A549 (cell line): ENCODE data around the gene ADARB1. TPM values are rescaled to one million over a fixed set of nuclear protein-coding genes. Genes with fewer than 3 reads are reported as not detected.

Source experiments
- ATAC-seq, 2 experiments: fragments of 200-7000 bp in 1 of 2; fragments of >200 bp in 1 of 2; cut with Nextera tagmentation in 1 of 2; cut with Tn5 transposase in 1 of 2; 3 replicates each; pipeline versions ENCODE4 v1.8.0 to v1.9.1; 2018 to 2020; ENCODE audit warnings: mild to moderate bottlenecking in 1 of 2, moderate library complexity in 1 of 2
- CTCF ChIA-PET: fragments of 300-600 bp; sonication (Branson Sonifier 250); formaldehyde crosslinking; extraction: SDS; loops from one replicate; lab custom pipeline; 2021; ENCODE audit warnings: antibody characterized with exemption, inconsistent platforms; lab: Yijun Ruan, JAX
- POLR2A ChIA-PET: fragments of 350-600 bp; formaldehyde crosslinking; extraction: SDS; loops from one replicate; lab custom pipeline; 2021; ENCODE audit warnings: antibody characterized with exemption, inconsistent platforms; lab: Yijun Ruan, JAX
- DNase-seq, 2 experiments: peaks; one replicate each; pipeline versions ENCODE4 v3.0.0 to v3.0.0-alpha.2; 2011 to 2016; ENCODE audit warnings: low read depth in 1 of 2, low spot score in 1 of 2
- FAIRE-seq: peaks from 2 replicates; lab custom pipeline; 2011; peaks lifted over from hg19 to GRCh38; lab: Jason Lieb, UNC
- H3K27ac ChIP-seq, 2 experiments: fragments of >200 bp; sonication (Bioruptor Twin); formaldehyde crosslinking; 3 replicates each; pipeline ENCODE4 v1.5.1; 2016 to 2017
- H3K4me1 ChIP-seq: fragments of >200 bp; sonication (Bioruptor Twin); formaldehyde crosslinking; 3 replicates; pipeline ENCODE4 v1.6.1; 2016
- H3K4me2 ChIP-seq: fragments of >200 bp; sonication (Bioruptor Twin); formaldehyde crosslinking; 3 replicates; pipeline ENCODE4 v1.6.1; 2016
- H3K4me3 ChIP-seq: fragments of >200 bp; sonication (Bioruptor Twin); formaldehyde crosslinking; 3 replicates; pipeline ENCODE4 v1.5.1; 2016
- H3K9me3 ChIP-seq: fragments of >200 bp; sonication (Bioruptor Twin); formaldehyde crosslinking; 3 replicates; pipeline ENCODE4 v1.6.1; 2016
- CBX8 ChIP-seq: fragments of 200-600 bp; sonication (generic); IDR thresholded peaks from 2 replicates; pipeline ENCODE4 v1.6.1; 2016
- CEBPB ChIP-seq, 2 experiments: fragments of >200 bp in 1 of 2; sonication (Bioruptor Twin) in 1 of 2; formaldehyde crosslinking in 1 of 2; IDR thresholded peaks; 2 replicates each; pipeline ENCODE4 v1.6.1; 2012 to 2016
- E2F6 ChIP-seq: IDR thresholded peaks from 2 replicates; pipeline ENCODE4 v1.6.1; 2012; ENCODE audit warnings: low read depth, borderline replicate concordance
- EHF ChIP-seq: fragments of 250-450 bp; sonication (Bioruptor Pico); IDR thresholded peaks from 2 replicates; pipeline ENCODE4 v1.5.0; 2020; ENCODE audit warnings: mild to moderate bottlenecking
- ELK1 ChIP-seq: fragments of 150-350 bp; IDR thresholded peaks from 2 replicates; pipeline ENCODE4 v1.6.1; 2014; ENCODE audit warnings: low read depth, mild to moderate bottlenecking, low read length
- ESRRA ChIP-seq: fragments of 150-350 bp; IDR thresholded peaks from 2 replicates; pipeline ENCODE4 v1.6.1; 2014; ENCODE audit warnings: mild to moderate bottlenecking, low read length, borderline replicate concordance
- FOXS1 ChIP-seq: fragments of 250-450 bp; sonication (Bioruptor Pico); IDR thresholded peaks from 2 replicates; pipeline ENCODE4 v1.5.0; 2020; ENCODE audit warnings: mild to moderate bottlenecking, moderate library complexity
- GATA3 ChIP-seq: IDR thresholded peaks from 2 replicates; pipeline ENCODE4 v1.6.1; 2012; ENCODE audit warnings: borderline replicate concordance
- HEYL ChIP-seq: fragments of 250-450 bp; sonication (Bioruptor Pico); IDR thresholded peaks from 2 replicates; pipeline ENCODE4 v1.8.0; 2021; ENCODE audit warnings: mild to moderate bottlenecking, moderate library complexity
- HMGXB4 ChIP-seq: fragments of 250-450 bp; sonication (Bioruptor Pico); IDR thresholded peaks from 2 replicates; pipeline ENCODE4 v1.5.0; 2021; ENCODE audit warnings: mild to moderate bottlenecking, moderate library complexity, borderline replicate concordance
- HOXA7 ChIP-seq: fragments of 250-450 bp; sonication (Bioruptor Pico); IDR thresholded peaks from 2 replicates; pipeline ENCODE4 v1.5.0; 2020; ENCODE audit warnings: mild to moderate bottlenecking, moderate library complexity
- HOXB13 ChIP-seq: fragments of 250-450 bp; sonication (Bioruptor Pico); IDR thresholded peaks from 2 replicates; pipeline ENCODE4 v1.5.0; 2020; ENCODE audit warnings: low read depth, mild to moderate bottlenecking, moderate library complexity
- JUNB ChIP-seq: fragments of >200 bp; sonication (Bioruptor Twin); formaldehyde crosslinking; IDR thresholded peaks from 2 replicates; pipeline ENCODE4 v1.6.1; 2016
- KDM5A ChIP-seq: fragments of 200-600 bp; sonication (generic); IDR thresholded peaks from 2 replicates; pipeline ENCODE4 v1.6.1; 2016; ENCODE audit warnings: antibody characterized with exemption, mild to moderate bottlenecking
- MAZ ChIP-seq: fragments of 150-350 bp; IDR thresholded peaks from 2 replicates; pipeline ENCODE4 v1.6.1; 2014; ENCODE audit warnings: antibody characterized with exemption, low read depth, low read length, borderline replicate concordance
- MYC ChIP-seq: IDR thresholded peaks from 2 replicates; pipeline ENCODE4 v1.6.1; 2012; ENCODE audit warnings: mild to moderate bottlenecking, inconsistent platforms, low read length, improper control_type of control experiment, borderline replicate concordance
- NFE2L2 ChIP-seq: fragments of 150-350 bp; conservative IDR thresholded peaks from 2 replicates; pipeline ENCODE4 v1.6.1; 2014; ENCODE audit warnings: low read length
- NPAS2 ChIP-seq: fragments of 250-450 bp; sonication (Bioruptor Pico); IDR thresholded peaks from 2 replicates; pipeline ENCODE4 v1.8.0; 2022; ENCODE audit warnings: mild to moderate bottlenecking, moderate library complexity, borderline replicate concordance
- POLR2AphosphoS2 ChIP-seq: conservative IDR thresholded peaks from 2 replicates; pipeline ENCODE4 v1.6.1; 2012; ENCODE audit warnings: low read length, improper control_type of control experiment, inconsistent platforms
- RARB ChIP-seq: fragments of 250-450 bp; sonication (Bioruptor Pico); IDR thresholded peaks from 2 replicates; pipeline ENCODE4 v1.8.0; 2021; ENCODE audit warnings: mild to moderate bottlenecking, moderate library complexity
- RNF2 ChIP-seq: fragments of 200-600 bp; sonication (generic); IDR thresholded peaks from 2 replicates; pipeline ENCODE4 v1.6.1; 2016; ENCODE audit warnings: low read depth, mild to moderate bottlenecking, antibody characterized with exemption, moderate library complexity, borderline replicate concordance
- TP53 ChIP-seq: fragments of 250-450 bp; sonication (Bioruptor Pico); IDR thresholded peaks from 2 replicates; pipeline ENCODE4 v1.5.0; 2021; ENCODE audit warnings: mild to moderate bottlenecking, moderate library complexity
- ZSCAN20 ChIP-seq: fragments of 250-450 bp; sonication (Bioruptor Pico); IDR thresholded peaks from 2 replicates; pipeline ENCODE4 v1.8.0; 2022; ENCODE audit warnings: mild to moderate bottlenecking, moderate library complexity
- WGBS: methylation state at CpG from one replicate; pipeline ENCODE4 v1.1.6; 2017; ENCODE audit errors: missing lambda C conversion rate; 5-methylcytosine and 5-hydroxymethylcytosine counted together
- polyA plus RNA-seq, 4 experiments: library from polyadenylated mRNA; depleted of rRNA in 3 of 4; stranded (reverse); fragments of >200 nt; fragmentation: RNase III in 1 of 4; extraction: RNeasy Plus Mini Kit Qiagen cat#74134 plus additional on column Dnase treatment in 1 of 4; gene quantifications; 2 replicates in 3 of 4; 3 replicates in 1 of 4; pipeline ENCODE4 v1.2.3, GENCODE V29; 2011 to 2017
- TF ChIP-seq, protein P1 (sequence below): IDR thresholded peaks from 2 replicates; pipeline ENCODE4 v1.6.1; 2012
- TF ChIP-seq, protein P2 (sequence below): fragments of 450-650 bp; IDR thresholded peaks from 2 replicates; pipeline ENCODE4 v1.6.1; 2014; ENCODE audit warnings: antibody characterized with exemption
- TF ChIP-seq, protein P3 (sequence below): IDR thresholded peaks from 2 replicates; pipeline ENCODE4 v1.6.1; 2012

The ADARB1 gene
- polyA plus RNA-seq, 2 of the 4 experiments (the other 2 are of a cell fraction) = 3.2 to 5.7 TPM

DNA sequence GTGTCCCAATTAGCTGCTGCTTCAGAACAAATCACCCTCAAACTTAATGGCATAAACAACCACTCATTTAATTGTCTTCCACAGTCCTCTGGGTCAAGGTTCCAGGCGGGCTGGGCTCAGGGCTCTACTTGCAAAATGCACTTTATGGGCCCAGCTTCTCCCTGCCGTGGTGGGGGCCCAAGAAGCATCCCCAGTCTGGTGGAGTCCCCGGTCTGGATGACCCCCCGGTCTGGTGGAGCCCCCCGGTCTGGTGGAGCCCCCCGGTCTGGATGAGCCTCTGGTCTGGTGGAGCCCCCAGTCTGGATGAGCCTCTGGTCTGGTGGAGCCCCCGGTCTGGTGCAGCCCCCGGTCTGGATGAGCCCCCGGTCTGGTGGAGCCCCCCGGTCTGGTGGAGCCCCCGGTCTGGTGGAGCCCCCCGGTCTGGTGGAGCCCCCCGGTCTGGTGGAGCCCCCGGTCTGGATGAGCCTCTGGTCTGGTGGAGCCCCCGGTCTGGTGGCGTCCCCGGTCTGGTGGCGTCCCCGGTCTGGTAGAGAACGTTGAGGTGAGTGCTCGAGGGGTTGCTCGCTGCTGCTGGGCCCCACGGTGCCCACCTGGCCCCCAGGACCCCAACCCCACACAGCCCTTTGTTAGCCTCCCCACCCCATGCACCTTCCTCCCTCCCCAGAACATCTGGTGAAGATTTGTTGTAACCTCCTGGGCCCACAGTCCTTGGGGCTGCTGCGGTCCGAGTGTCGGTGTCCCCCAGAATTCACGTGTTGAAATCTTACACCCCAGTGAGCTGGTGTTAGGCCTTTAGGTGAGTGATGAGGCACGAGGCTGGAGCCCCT is 179.5 kb downstream of the ADARB1 start:
- TF ChIP-seq GATA3 = no peak
- TF ChIP-seq MYC = no peak
- TF ChIP-seq MAZ = no peak
- TF ChIP-seq JUNB = no peak
- no peak for TF ChIP-seq E2F6
- TF ChIP-seq, protein P1, sequence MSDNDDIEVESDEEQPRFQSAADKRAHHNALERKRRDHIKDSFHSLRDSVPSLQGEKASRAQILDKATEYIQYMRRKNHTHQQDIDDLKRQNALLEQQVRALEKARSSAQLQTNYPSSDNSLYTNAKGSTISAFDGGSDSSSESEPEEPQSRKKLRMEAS = no peak
- no peak for TF ChIP-seq ELK1
- TF ChIP-seq, protein P2, sequence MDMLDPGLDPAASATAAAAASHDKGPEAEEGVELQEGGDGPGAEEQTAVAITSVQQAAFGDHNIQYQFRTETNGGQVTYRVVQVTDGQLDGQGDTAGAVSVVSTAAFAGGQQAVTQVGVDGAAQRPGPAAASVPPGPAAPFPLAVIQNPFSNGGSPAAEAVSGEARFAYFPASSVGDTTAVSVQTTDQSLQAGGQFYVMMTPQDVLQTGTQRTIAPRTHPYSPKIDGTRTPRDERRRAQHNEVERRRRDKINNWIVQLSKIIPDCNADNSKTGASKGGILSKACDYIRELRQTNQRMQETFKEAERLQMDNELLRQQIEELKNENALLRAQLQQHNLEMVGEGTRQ = no peak
- no peak for TF ChIP-seq HMGXB4 (CRISPR knock-in tag)
- TF ChIP-seq CEBPB (IDR thresholded peaks at IDR 0.05) = no peak
- no peak overlapping the region for H3K27ac ChIP-seq
- FAIRE-seq = no peak
- no peak overlapping the region for H3K4me2 ChIP-seq
- CTCF ChIA-PET = no interaction called here
- ATAC-seq = no peak
- POLR2A ChIA-PET = no interaction called here
- 0 out of 3 replicates have a peak, but pooled peaks cover 4% of the 10 kb centered on the region for H3K4me1 ChIP-seq
- H3K9me3 ChIP-seq = no peaks in the 10 kb centered on the region; the same call in 2 of the 3 replicates
- WGBS = 83% methylated on average over 14 of the region's 28 CpGs
- no peak overlapping the region for H3K4me3 ChIP-seq
- no peak for DNase-seq

DNA sequence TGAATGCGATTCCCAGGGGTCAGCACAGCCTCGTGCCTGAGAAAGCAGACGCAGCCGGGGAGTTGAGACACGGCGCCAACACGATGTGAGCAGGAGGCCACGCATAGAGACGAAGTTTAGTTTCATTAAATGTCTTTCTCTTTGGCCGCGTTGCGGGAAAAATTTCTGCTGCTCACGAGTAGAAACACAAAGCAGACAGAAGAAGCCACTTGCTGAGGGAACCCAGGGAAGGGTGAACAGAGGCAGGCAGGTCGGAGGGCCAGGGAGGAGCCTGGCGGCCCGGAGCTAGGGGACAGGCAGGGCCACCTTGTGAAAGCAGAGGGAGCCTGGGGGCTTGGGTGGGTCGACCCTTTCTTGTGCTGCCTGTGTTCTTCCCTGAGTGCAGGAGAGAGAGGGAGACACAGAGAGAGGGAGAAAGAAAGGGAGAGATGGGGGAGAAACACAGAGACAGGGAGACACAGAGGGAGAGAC is 180.1 kb downstream of the ADARB1 start:
- ChIA-PET POLR2A (no interaction called here), CTCF (no interaction called here)
- DNase-seq = no peak
- no peak overlapping the region for H3K4me3 ChIP-seq
- no peaks in the 10 kb centered on the region; the same call in 2 of the 3 replicates for H3K9me3 ChIP-seq
- no peak for FAIRE-seq
- H3K27ac ChIP-seq = no peak overlapping the region
- 81% methylated on average over 17 of the region's 17 CpGs for WGBS
- 0 out of 3 replicates have a peak, but pooled peaks cover 4% of the 10 kb centered on the region for H3K4me1 ChIP-seq
- TF ChIP-seq NPAS2 (CRISPR knock-in tag) = no peak
- TF ChIP-seq RARB (CRISPR knock-in tag) = no peak
- no peak for TF ChIP-seq POLR2AphosphoS2
- TF ChIP-seq MYC = no peak
- no peak for TF ChIP-seq ZSCAN20 (CRISPR knock-in tag)
- no peak for TF ChIP-seq HOXB13 (CRISPR knock-in tag)
- no peak for TF ChIP-seq KDM5A
- no peak for TF ChIP-seq NFE2L2
- TF ChIP-seq HOXA7 = no peak
- TF ChIP-seq HEYL (CRISPR knock-in tag) = no peak
- no peak for TF ChIP-seq FOXS1
- TF ChIP-seq ESRRA = no peak
- TF ChIP-seq CBX8 = no peak
- TF ChIP-seq, protein P3, sequence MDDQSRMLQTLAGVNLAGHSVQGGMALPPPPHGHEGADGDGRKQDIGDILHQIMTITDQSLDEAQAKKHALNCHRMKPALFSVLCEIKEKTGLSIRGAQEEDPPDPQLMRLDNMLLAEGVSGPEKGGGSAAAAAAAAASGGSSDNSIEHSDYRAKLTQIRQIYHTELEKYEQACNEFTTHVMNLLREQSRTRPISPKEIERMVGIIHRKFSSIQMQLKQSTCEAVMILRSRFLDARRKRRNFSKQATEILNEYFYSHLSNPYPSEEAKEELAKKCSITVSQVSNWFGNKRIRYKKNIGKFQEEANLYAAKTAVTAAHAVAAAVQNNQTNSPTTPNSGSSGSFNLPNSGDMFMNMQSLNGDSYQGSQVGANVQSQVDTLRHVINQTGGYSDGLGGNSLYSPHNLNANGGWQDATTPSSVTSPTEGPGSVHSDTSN = no peak
- TF ChIP-seq RNF2 = no peak
- no peak for TF ChIP-seq ELK1
- TF ChIP-seq EHF (CRISPR knock-in tag) = no peak
- no peak for TF ChIP-seq MAZ
- no peak for TF ChIP-seq TP53 (CRISPR knock-in tag)
- ATAC-seq = no peak
- H3K4me2 ChIP-seq = no peak overlapping the region
